Endothelial cell of umbilical vein (primary cell): ENCODE measurements around the gene STK38L. TPM values are rescaled to one million over a fixed set of nuclear protein-coding genes. Genes with fewer than 3 reads are reported as not detected.
A peak's percentile ranks its signal among the peaks of the same experiment; 100 is the strongest.

Experiments used
- BruUV-seq: library from RNA; stranded (reverse); fragments of 400-500 nt; replicated peaks from 2 replicates; lab custom pipeline; 2021; lab: Mats Ljungman, UMichigan
- CTCF ChIA-PET: fragments of 300-600, 350-600 bp; sonication (Branson Sonifier 250); formaldehyde crosslinking; loops from one replicate; lab custom pipeline; 2021; ENCODE audit warnings: antibody characterized with exemption, inconsistent platforms; lab: Charles Lee
- POLR2A ChIA-PET: fragments of 300-600, 350-600 bp; sonication (Branson Sonifier 250); formaldehyde crosslinking; loops from one replicate; lab custom pipeline; 2021; ENCODE audit warnings: antibody characterized with exemption, inconsistent platforms; lab: Charles Lee
- DNase-seq: peaks from one replicate; pipeline ENCODE4 v3.0.0-alpha.2; 2011; ENCODE audit warnings: low read depth, low spot score
- FAIRE-seq: peaks from 2 replicates; lab custom pipeline; 2011; peaks lifted over from hg19 to GRCh38; lab: Jason Lieb, UNC
- H2AFZ ChIP-seq: 2 replicates; pipeline ENCODE4 v1.6.0; 2012; ENCODE audit warnings: low read depth, low read length, control low read depth, inconsistent platforms
- H3K27ac ChIP-seq: 2 replicates; pipeline ENCODE4 v1.5.1; 2011; ENCODE audit warnings: low read depth, mild to moderate bottlenecking, control low read depth, low read length, moderate library complexity; ENCODE audit not compliant: insufficient read depth
- H3K27me3 ChIP-seq, 2 experiments: 2 replicates each; pipeline versions ENCODE4 v1.6.0 to v1.6.1; 2011; ENCODE audit warnings: low read length in 2 of 2, mixed read lengths in 1 of 2; ENCODE audit not compliant: control insufficient read depth in 2 of 2, insufficient read depth in 2 of 2
- H3K36me3 ChIP-seq, 2 experiments: 2 replicates in 1 of 2; 3 replicates in 1 of 2; pipeline ENCODE4 v1.5.1; 2011; ENCODE audit warnings: low read length in 2 of 2, mild to moderate bottlenecking in 1 of 2, moderate library complexity in 1 of 2; ENCODE audit not compliant: control insufficient read depth in 2 of 2, insufficient read depth in 2 of 2; ENCODE audit errors: extremely low read depth in 1 of 2
- H3K4me1 ChIP-seq: 3 replicates; pipeline ENCODE4 v1.5.1; 2011; ENCODE audit warnings: mild to moderate bottlenecking, low read length; ENCODE audit not compliant: control insufficient read depth, insufficient read depth; ENCODE audit errors: extremely low read depth
- H3K4me2 ChIP-seq: 2 replicates; pipeline ENCODE4 v1.6.1; 2011; ENCODE audit warnings: low read length, control low read depth, mixed read lengths; ENCODE audit not compliant: insufficient read depth
- H3K4me3 ChIP-seq, 3 experiments: fragments of 200-600 bp in 1 of 3; sonication (generic), shearing (Covaris generic) in 1 of 3; replicated peaks in 1 of 3; 2 replicates each; pipeline ENCODE4 v1.5.1; 2011 to 2016; ENCODE audit warnings: control low read depth in 3 of 3, low read length in 3 of 3, mild to moderate bottlenecking in 2 of 3, inconsistent platforms in 1 of 3, low read depth in 1 of 3, moderate library complexity in 1 of 3; ENCODE audit not compliant: insufficient read depth in 1 of 3
- H3K79me2 ChIP-seq: 2 replicates; pipeline ENCODE4 v1.6.0; 2012; ENCODE audit warnings: low read length, inconsistent platforms; ENCODE audit not compliant: control insufficient read depth, insufficient read depth
- H3K9ac ChIP-seq: replicated peaks from 2 replicates; pipeline ENCODE3; 2011; ENCODE audit warnings: low read length, control low read depth; ENCODE audit not compliant: insufficient read depth; ENCODE audit errors: extremely low read depth
- H3K9me1 ChIP-seq: replicated peaks from 3 replicates; pipeline ENCODE4 v1.6.0; 2011; ENCODE audit warnings: mild to moderate bottlenecking, low read length; ENCODE audit not compliant: control insufficient read depth, insufficient read depth; ENCODE audit errors: extremely low read depth
- H3K9me3 ChIP-seq: replicated peaks from 2 replicates; pipeline ENCODE4 v1.5.1; 2012; ENCODE audit warnings: low read length, inconsistent platforms; ENCODE audit not compliant: control insufficient read depth, insufficient read depth
- H4K20me1 ChIP-seq: replicated peaks from 2 replicates; pipeline ENCODE3; 2011; ENCODE audit warnings: mild to moderate bottlenecking, low read length; ENCODE audit not compliant: control insufficient read depth, insufficient read depth; ENCODE audit errors: extremely low read depth
- EZH2 ChIP-seq: IDR thresholded peaks from 2 replicates; pipeline ENCODE4 v1.6.1; 2012; ENCODE audit warnings: borderline replicate concordance, low read depth, mild to moderate bottlenecking, moderate library complexity, low read length, inconsistent platforms; ENCODE audit not compliant: severe bottlenecking
- FOS ChIP-seq: IDR thresholded peaks from 2 replicates; pipeline ENCODE4 v1.6.1; 2011; ENCODE audit warnings: mild to moderate bottlenecking, low read length, moderate library complexity, borderline replicate concordance; ENCODE audit not compliant: insufficient read depth
- GATA2 ChIP-seq: IDR thresholded peaks from 2 replicates; pipeline ENCODE4 v1.7.0; 2011; ENCODE audit warnings: low read depth, mild to moderate bottlenecking, moderate library complexity, mixed read lengths, low read length; ENCODE audit not compliant: insufficient read length, insufficient read depth
- JUN ChIP-seq: IDR thresholded peaks from 2 replicates; pipeline ENCODE4 v1.6.1; 2011; ENCODE audit warnings: borderline replicate concordance, low read depth; ENCODE audit not compliant: insufficient read length, insufficient read depth
- MYC ChIP-seq: IDR thresholded peaks from one replicate; pipeline ENCODE4 v1.6.1; 2011; ENCODE audit warnings: mild to moderate bottlenecking, low read depth, low read length
- POLR2A ChIP-seq: IDR thresholded peaks from 2 replicates; pipeline ENCODE4 v1.6.1; 2012; ENCODE audit warnings: low read depth, mild to moderate bottlenecking, control low read depth, low read length
- POLR2AphosphoS5 ChIP-seq: IDR thresholded peaks from 2 replicates; pipeline ENCODE4 v1.6.1; 2012; ENCODE audit warnings: low read depth, mild to moderate bottlenecking, control low read depth, low read length, moderate library complexity; ENCODE audit not compliant: insufficient read depth
- dilution Hi-C: fragments of 300-500 bp; cut with MboI; formaldehyde crosslinking; loops from one replicate; pipeline ENCODE4 v1.15.0; 2019; ENCODE audit warnings: low sequenced_read_pairs; ENCODE audit not compliant: extremely low pct_ligation_motif_present
- intact Hi-C: fragments of 100-400 bp; cut with micrococcal nuclease; formaldehyde crosslinking; loops from one replicate; pipeline ENCODE4 v1.10.0; 2022
- polyA plus RNA-seq, 4 experiments: library from polyadenylated mRNA; depleted of rRNA in 3 of 4; stranded (reverse) in 3 of 4; unstranded in 1 of 4; fragments of >200 nt; gene quantifications; 2 replicates each; pipeline versions ENCODE4 v1.2.1 to v1.2.3, GENCODE V29; 2011 to 2012; ENCODE audit warnings: missing spikeins in 1 of 4
- total RNA-seq: library from RNA; stranded (reverse); gene quantifications from 2 replicates; pipeline ENCODE4 v1.2.3, GENCODE V29; 2021
- TF ChIP-seq, protein P1 (sequence below), 2 donors: IDR thresholded peaks; 1 replicate in 1 of 2; 2 replicates in 1 of 2; pipeline ENCODE4 v1.5.1; 2011; ENCODE audit warnings: low read length in 2 of 2, mild to moderate bottlenecking in 2 of 2, moderate library complexity in 2 of 2, control low read depth in 1 of 2, inconsistent platforms in 1 of 2, low read depth in 1 of 2; ENCODE audit not compliant: insufficient read depth in 1 of 2; ENCODE audit errors: extremely low read depth in 1 of 2
- TF ChIP-seq, protein P2 (sequence below): IDR thresholded peaks from 2 replicates; pipeline ENCODE4 v1.6.1; 2011; ENCODE audit not compliant: insufficient read depth, insufficient read length

Gene STK38L
- total and polyA plus RNA-seq, 2 donors (not counting 3 experiments of a cell fraction or from before 2014, with no cell fraction given) = 14.7 to 58.4 TPM

DNA sequence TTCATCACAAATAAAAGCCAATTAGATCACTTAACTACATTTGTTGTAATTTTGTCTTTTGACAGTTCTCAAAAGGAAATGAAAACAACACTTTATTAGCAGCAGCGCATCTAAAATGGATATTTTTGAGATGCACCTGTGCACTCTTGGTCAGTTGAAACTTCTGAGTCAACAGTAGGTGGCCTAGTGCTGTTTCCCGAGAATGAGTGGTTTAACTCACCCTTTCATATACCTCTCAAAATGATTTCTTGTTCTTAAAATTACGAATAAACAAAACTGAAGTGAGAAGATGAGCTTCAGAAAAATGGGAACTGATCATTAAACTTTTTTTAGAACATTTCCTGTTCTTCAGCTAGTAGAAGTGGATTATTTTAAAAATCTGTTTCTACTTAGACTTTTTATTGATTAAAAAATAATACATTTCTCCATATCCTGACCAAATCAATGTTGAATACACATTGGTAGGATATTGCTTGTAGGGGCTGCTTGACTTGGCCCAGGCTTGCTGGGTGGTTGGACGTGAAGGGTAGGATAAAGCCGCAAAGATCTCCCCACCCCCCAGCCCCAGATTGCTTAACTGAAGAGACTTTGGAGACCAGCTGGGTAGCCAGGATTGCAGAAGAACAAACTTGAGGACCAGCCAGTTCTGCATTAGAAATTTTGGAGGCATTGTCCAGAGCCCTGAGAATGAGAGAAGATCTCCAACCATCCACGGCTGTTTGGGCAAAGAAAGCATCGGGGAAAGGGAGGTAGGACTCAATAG, 22.3 kb upstream of the STK38L start:
- Histone ChIP-seq H3K4me3 (no peak overlapping the region), H3K36me3 (no peaks in the 10 kb centered on the region), H3K79me2 (no peaks in the 10 kb centered on the region), H3K4me1 (peaks cover 9% of the 10 kb centered on the region), H3K9me1 (no peaks in the 10 kb centered on the region), H3K27ac (no peak overlapping the region), H3K9me3 (no peaks in the 10 kb centered on the region), H3K9ac (no peak overlapping the region), H3K4me2 (no peak overlapping the region), H4K20me1 (no peaks in the 10 kb centered on the region), H3K27me3 (no peaks in the 10 kb centered on the region), H2AFZ (no peak overlapping the region)
- ChIA-PET POLR2A (no interaction called here), CTCF (no interaction called here)
- TF ChIP-seq, protein P1, sequence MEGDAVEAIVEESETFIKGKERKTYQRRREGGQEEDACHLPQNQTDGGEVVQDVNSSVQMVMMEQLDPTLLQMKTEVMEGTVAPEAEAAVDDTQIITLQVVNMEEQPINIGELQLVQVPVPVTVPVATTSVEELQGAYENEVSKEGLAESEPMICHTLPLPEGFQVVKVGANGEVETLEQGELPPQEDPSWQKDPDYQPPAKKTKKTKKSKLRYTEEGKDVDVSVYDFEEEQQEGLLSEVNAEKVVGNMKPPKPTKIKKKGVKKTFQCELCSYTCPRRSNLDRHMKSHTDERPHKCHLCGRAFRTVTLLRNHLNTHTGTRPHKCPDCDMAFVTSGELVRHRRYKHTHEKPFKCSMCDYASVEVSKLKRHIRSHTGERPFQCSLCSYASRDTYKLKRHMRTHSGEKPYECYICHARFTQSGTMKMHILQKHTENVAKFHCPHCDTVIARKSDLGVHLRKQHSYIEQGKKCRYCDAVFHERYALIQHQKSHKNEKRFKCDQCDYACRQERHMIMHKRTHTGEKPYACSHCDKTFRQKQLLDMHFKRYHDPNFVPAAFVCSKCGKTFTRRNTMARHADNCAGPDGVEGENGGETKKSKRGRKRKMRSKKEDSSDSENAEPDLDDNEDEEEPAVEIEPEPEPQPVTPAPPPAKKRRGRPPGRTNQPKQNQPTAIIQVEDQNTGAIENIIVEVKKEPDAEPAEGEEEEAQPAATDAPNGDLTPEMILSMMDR (IDR thresholded peaks at IDR 0.05; ENCODE audit: extremely low read depth in 1 of 2, insufficient read depth in 1 of 2, low read depth in 1 of 2, low read length in 2 of 2) = no peak
- TF ChIP-seq, protein P2, sequence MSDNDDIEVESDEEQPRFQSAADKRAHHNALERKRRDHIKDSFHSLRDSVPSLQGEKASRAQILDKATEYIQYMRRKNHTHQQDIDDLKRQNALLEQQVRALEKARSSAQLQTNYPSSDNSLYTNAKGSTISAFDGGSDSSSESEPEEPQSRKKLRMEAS = no peak
- no peak for DNase-seq
- dilution Hi-C loops = no loop called here
- no TSS peak for BruUV-seq
- intact Hi-C loops = no loop called here
- FAIRE-seq = no peak

DNA sequence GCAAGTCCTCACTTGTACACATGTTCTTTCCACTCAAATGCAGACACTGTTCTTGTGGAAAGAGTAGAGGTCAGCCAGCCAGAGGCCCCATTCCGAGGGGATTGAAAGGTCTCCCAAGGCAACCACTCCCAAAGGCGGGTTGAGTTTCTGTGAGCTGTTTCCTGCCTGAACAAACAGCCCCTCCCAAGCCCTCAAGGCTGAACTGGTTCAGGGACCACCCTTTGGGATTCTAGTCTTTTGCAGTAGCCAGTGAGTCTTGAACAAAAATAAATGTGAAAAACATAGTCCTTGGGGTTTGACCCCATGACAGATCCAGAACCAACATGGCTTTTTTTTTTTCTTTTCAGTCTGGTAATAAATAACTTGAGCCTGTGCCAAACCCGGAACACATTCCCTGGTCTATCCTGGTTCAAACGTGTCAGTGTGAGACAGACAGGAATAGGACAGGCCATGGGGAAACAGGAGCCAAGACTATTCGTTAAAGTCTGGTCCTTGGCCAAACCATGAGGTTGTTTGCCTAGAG, 17.6 kb upstream of the STK38L start:
- Histone ChIP-seq H3K4me3 (no peak overlapping the region), H3K9me3 (no peaks in the 10 kb centered on the region), H3K36me3 (no peaks in the 10 kb centered on the region), H3K27ac (no peak overlapping the region), H3K4me2 (peak overlapping the region; percentile 41), H2AFZ (peak overlapping the region; percentile 64), H3K79me2 (no peaks in the 10 kb centered on the region), H4K20me1 (no peaks in the 10 kb centered on the region), H3K4me1 (peaks cover 10% of the 10 kb centered on the region), H3K9me1 (no peaks in the 10 kb centered on the region), H3K9ac (no peak overlapping the region), H3K27me3 (no peaks in the 10 kb centered on the region)
- intact Hi-C loops = no loop called here
- ChIA-PET POLR2A (no interaction called here), CTCF (interaction anchor here (1.0 to 1.6 kb wide), 3 partner anchors 18 to 85 kb away, joined by 3 to 10 read pairs (median 4); partner anchors contain the start of gene STK38L)
- TF ChIP-seq FOS (no peak), MYC (no peak), POLR2AphosphoS5 (no peak), GATA2 (no peak), EZH2 (no peak), JUN (no peak), POLR2A (no peak)
- TF ChIP-seq, protein P2 = no peak
- TF ChIP-seq, protein P1 (IDR thresholded peaks at IDR 0.05; ENCODE audit: extremely low read depth in 1 of 2, insufficient read depth in 1 of 2, low read depth in 1 of 2, low read length in 2 of 2) = no peak
- no TSS peak for BruUV-seq
- DNase-seq (peak; percentile 18), FAIRE-seq (peak; percentile 47)
- dilution Hi-C loops = no loop called here
